ENCODE data around the gene FBLL1. TPM values are rescaled to one million over a fixed set of nuclear protein-coding genes. Genes with fewer than 3 reads are reported as not detected.

The FBLL1 gene
- total RNA-seq, 1 donor from 2014 or later: 4.5 TPM

DNA sequence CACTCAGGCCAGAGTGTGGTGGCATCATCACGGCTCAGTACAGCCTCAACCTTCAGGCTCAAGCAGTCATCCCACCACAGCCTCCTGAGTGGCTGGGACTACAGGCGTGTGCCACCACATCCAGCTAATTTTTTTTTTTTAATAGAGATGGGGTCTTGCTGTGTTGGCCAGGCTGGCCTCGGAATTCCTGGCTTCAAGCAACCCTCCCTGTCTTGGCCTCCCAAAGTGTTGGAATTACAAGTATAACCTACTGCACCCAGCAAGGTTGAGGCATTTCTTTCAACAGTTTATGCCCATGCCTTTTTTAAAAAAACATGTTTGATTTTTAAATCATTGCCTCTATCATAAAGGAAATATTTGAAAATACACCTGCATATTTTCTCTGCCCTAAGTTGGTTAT lies 40.0 kb upstream of the FBLL1 start:
- peaks cover 13% of the 10 kb centered on the region for H3K36me3 Mint-ChIP-seq (ENCODE audit: low read depth, unreplicated experiment)
- no peak for DNase-seq (ENCODE audit: low read depth)
- peaks cover 64% of the 10 kb centered on the region for H4K20me1 ChIP-seq (ENCODE audit: insufficient read depth, low read length)
- H3K9me3 Mint-ChIP-seq (ENCODE audit: unreplicated experiment): no peaks in the 10 kb centered on the region
- H3K27me3 ChIP-seq (ENCODE audit: insufficient read depth, low read length): no peaks in the 10 kb centered on the region
- no peak overlapping the region for H3K4me3 ChIP-seq (ENCODE audit: insufficient read depth, low read depth, low read length)
- H3K27ac ChIP-seq (ENCODE audit: low read depth, low read length): no peak overlapping the region
- H3K27ac Mint-ChIP-seq (ENCODE audit: unreplicated experiment): no peak overlapping the region
- no peak overlapping the region for H3K9ac ChIP-seq (ENCODE audit: low read length)
- no peaks in the 10 kb centered on the region for H3K27me3 Mint-ChIP-seq (ENCODE audit: low read depth, unreplicated experiment)
- peaks cover 48% of the 10 kb centered on the region for H3K36me3 ChIP-seq (ENCODE audit: insufficient read depth, low read length)
- H3K4me1 ChIP-seq (ENCODE audit: insufficient read depth, low read length): peaks cover 8% of the 10 kb centered on the region
- peaks cover 58% of the 10 kb centered on the region for H3K79me2 ChIP-seq (ENCODE audit: insufficient read depth, low read length)
- no peak overlapping the region for H2AFZ ChIP-seq (ENCODE audit: low read depth, low read length)
- H3K4me2 ChIP-seq (ENCODE audit: low read length): no peak overlapping the region
- peaks cover 7% of the 10 kb centered on the region for H3K4me1 Mint-ChIP-seq (ENCODE audit: low read depth, unreplicated experiment)
- no peak for FAIRE-seq
- H3K4me3 Mint-ChIP-seq (ENCODE audit: unreplicated experiment): peak overlapping the region; percentile 1
- no peaks in the 10 kb centered on the region for H3K9me3 ChIP-seq (ENCODE audit: insufficient read depth, low read depth, low read length)
- TF ChIP-seq CTCF (IDR thresholded peaks at IDR 0.05; ENCODE audit: insufficient read depth, low read depth, low read length): no peak
- TF ChIP-seq EZH2 (IDR thresholded peaks at IDR 0.05; ENCODE audit: insufficient read depth, low read length): no peak

DNA sequence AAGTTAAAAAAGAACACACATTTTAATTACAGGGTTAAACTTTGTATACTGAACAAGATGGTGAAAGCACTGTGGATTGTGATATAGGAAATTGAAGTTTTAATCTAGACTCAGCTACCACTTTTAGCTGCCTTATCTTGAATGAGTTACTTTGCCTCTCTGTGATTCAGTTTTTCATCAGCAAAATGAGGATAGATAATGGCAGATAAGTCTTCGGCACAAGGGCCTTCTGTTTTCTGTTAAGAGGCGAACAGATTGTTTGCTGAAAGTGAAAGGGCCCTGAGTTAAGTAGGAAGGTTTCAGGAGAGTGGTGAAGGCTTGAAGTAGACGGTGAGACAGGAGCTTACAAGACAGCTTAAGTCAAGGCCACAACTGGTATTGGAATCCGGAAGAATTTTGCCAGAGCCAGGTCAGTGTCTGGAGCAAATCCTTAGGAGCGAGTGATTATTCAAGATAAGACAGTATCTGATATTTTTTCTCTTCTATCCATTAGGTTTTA lies 35.0 kb upstream of the FBLL1 start:
- peaks cover 4% of the 10 kb centered on the region for H3K4me1 Mint-ChIP-seq (ENCODE audit: low read depth, unreplicated experiment)
- Histone ChIP-seq H4K20me1 (ENCODE audit: insufficient read depth, low read length) (peaks cover 53% of the 10 kb centered on the region), H3K4me3 (ENCODE audit: insufficient read depth, low read depth, low read length) (no peak overlapping the region), H2AFZ (ENCODE audit: low read depth, low read length) (no peak overlapping the region), H3K79me2 (ENCODE audit: insufficient read depth, low read length) (peaks cover 37% of the 10 kb centered on the region), H3K9ac (ENCODE audit: low read length) (no peak overlapping the region), H3K36me3 (ENCODE audit: insufficient read depth, low read length) (peaks cover 76% of the 10 kb centered on the region), H3K4me2 (ENCODE audit: low read length) (no peak overlapping the region), H3K9me3 (ENCODE audit: insufficient read depth, low read depth, low read length) (no peaks in the 10 kb centered on the region), H3K4me1 (ENCODE audit: insufficient read depth, low read length) (no peaks in the 10 kb centered on the region), H3K27me3 (ENCODE audit: insufficient read depth, low read length) (no peaks in the 10 kb centered on the region), H3K27ac (ENCODE audit: low read depth, low read length) (no peak overlapping the region)
- no peak overlapping the region for H3K27ac Mint-ChIP-seq (ENCODE audit: unreplicated experiment)
- H3K9me3 Mint-ChIP-seq (ENCODE audit: unreplicated experiment): no peaks in the 10 kb centered on the region
- H3K4me3 Mint-ChIP-seq (ENCODE audit: unreplicated experiment): no peak overlapping the region
- H3K36me3 Mint-ChIP-seq (ENCODE audit: low read depth, unreplicated experiment): peaks cover 17% of the 10 kb centered on the region
- FAIRE-seq (no peak), DNase-seq (ENCODE audit: low read depth) (no peak)
- no peak for TF ChIP-seq CTCF (IDR thresholded peaks at IDR 0.05; ENCODE audit: insufficient read depth, low read depth, low read length)
- H3K27me3 Mint-ChIP-seq (ENCODE audit: low read depth, unreplicated experiment): no peaks in the 10 kb centered on the region

- Histone ChIP-seq H4K20me1 (ENCODE audit: insufficient read depth, low read length) (peaks cover 37% of the 10 kb centered on the region), H3K9me3 (ENCODE audit: insufficient read depth, low read depth, low read length) (no peaks in the 10 kb centered on the region), H3K36me3 (ENCODE audit: insufficient read depth, low read length) (peaks cover 52% of the 10 kb centered on the region), H3K4me2 (ENCODE audit: low read length) (no peak overlapping the region), H3K9ac (ENCODE audit: low read length) (no peak overlapping the region), H3K79me2 (ENCODE audit: insufficient read depth, low read length) (peaks cover 5% of the 10 kb centered on the region), H2AFZ (ENCODE audit: low read depth, low read length) (no peak overlapping the region), H3K27ac (ENCODE audit: low read depth, low read length) (no peak overlapping the region), H3K4me1 (ENCODE audit: insufficient read depth, low read length) (no peaks in the 10 kb centered on the region), H3K27me3 (ENCODE audit: insufficient read depth, low read length) (no peaks in the 10 kb centered on the region), H3K4me3 (ENCODE audit: insufficient read depth, low read depth, low read length) (no peak overlapping the region)
- H3K27me3 Mint-ChIP-seq (ENCODE audit: low read depth, unreplicated experiment): no peaks in the 10 kb centered on the region
- no peak overlapping the region for H3K4me3 Mint-ChIP-seq (ENCODE audit: unreplicated experiment)
- TF ChIP-seq CTCF (IDR thresholded peaks at IDR 0.05; ENCODE audit: insufficient read depth, low read depth, low read length): no peak
- no peak for TF ChIP-seq EZH2 (IDR thresholded peaks at IDR 0.05; ENCODE audit: insufficient read depth, low read length)
- H3K4me1 Mint-ChIP-seq (ENCODE audit: low read depth, unreplicated experiment): no peaks in the 10 kb centered on the region
- H3K27ac Mint-ChIP-seq (ENCODE audit: unreplicated experiment): no peak overlapping the region
- no peak for FAIRE-seq
- no peaks in the 10 kb centered on the region for H3K9me3 Mint-ChIP-seq (ENCODE audit: unreplicated experiment)
- peaks cover 13% of the 10 kb centered on the region for H3K36me3 Mint-ChIP-seq (ENCODE audit: low read depth, unreplicated experiment)
- no peak for DNase-seq (ENCODE audit: low read depth)
These were observed 26.4 kb upstream of the FBLL1 start for GRCh38 chr5:168502563-168503237.
